Measurements from ENCODE around the gene DGKA.
"Not testable (repeated sequence)": the region's sequence is repeated elsewhere in the genome, so short reads cannot be mapped to it uniquely, and the experiment has no call there.

Gene DGKA

GRCh38 chr12:55983232-55983842 is 52.4 kb downstream of the DGKA start:
- in situ Hi-C loops (cut with MboI; ENCODE audit: low pct_unique_long_range_greater_than_20kb, low sequenced_read_pairs, unreplicated experiment), result no loop called here
- DNase-seq (ENCODE audit: low spot score), result no peak
- TF ChIP-seq CTCF (IDR thresholded peaks at IDR 0.05; ENCODE audit: extremely low read depth, insufficient read depth, missing control alignments), result no peak

GRCh38 chr12:55984861-55985260 is 53.9 kb downstream of the DGKA start:
- in situ Hi-C loops (cut with MboI; ENCODE audit: low pct_unique_long_range_greater_than_20kb, low sequenced_read_pairs, unreplicated experiment), result no loop called here
- no peak for TF ChIP-seq CTCF (IDR thresholded peaks at IDR 0.05; ENCODE audit: extremely low read depth, insufficient read depth, missing control alignments)
- DNase-seq (ENCODE audit: low spot score), result no peak

GRCh38 chr12:55985341-55985740 is 54.4 kb downstream of the DGKA start:
- in situ Hi-C loops (cut with MboI; ENCODE audit: low pct_unique_long_range_greater_than_20kb, low sequenced_read_pairs, unreplicated experiment), result no loop called here

GRCh38 chr12:55985976-55986375 is 55.0 kb downstream of the DGKA start:
- DNase-seq (ENCODE audit: low spot score); in situ Hi-C loops (cut with MboI; ENCODE audit: low pct_unique_long_range_greater_than_20kb, low sequenced_read_pairs, unreplicated experiment): not testable (repeated sequence)

More at GRCh38 chr12:55985341-55985740, 54.4 kb downstream of the DGKA start:
- DNase-seq (ENCODE audit: low spot score), result no peak
- no peak for TF ChIP-seq CTCF (IDR thresholded peaks at IDR 0.05; ENCODE audit: extremely low read depth, insufficient read depth, missing control alignments)

GRCh38 chr12:55991110-55991509 is 60.1 kb downstream of the DGKA start:
- in situ Hi-C loops (cut with MboI; ENCODE audit: low pct_unique_long_range_greater_than_20kb, low sequenced_read_pairs, unreplicated experiment), result no loop called here
- TF ChIP-seq CTCF (IDR thresholded peaks at IDR 0.05; ENCODE audit: extremely low read depth, insufficient read depth, missing control alignments), result no peak
- DNase-seq (ENCODE audit: low spot score), result no peak

GRCh38 chr12:55993230-55993853 is 62.4 kb downstream of the DGKA start:
- in situ Hi-C loops (cut with MboI; ENCODE audit: low pct_unique_long_range_greater_than_20kb, low sequenced_read_pairs, unreplicated experiment), result no loop called here
- DNase-seq (ENCODE audit: low spot score), result no peak
- TF ChIP-seq CTCF (IDR thresholded peaks at IDR 0.05; ENCODE audit: extremely low read depth, insufficient read depth, missing control alignments), result no peak

- no peak for TF ChIP-seq CTCF (IDR thresholded peaks at IDR 0.05; ENCODE audit: extremely low read depth, insufficient read depth, missing control alignments)
- in situ Hi-C loops (cut with MboI; ENCODE audit: low pct_unique_long_range_greater_than_20kb, low sequenced_read_pairs, unreplicated experiment), result no loop called here
- DNase-seq (ENCODE audit: low spot score), result no peak
Measured at GRCh38 chr12:55995366-55995765, 64.4 kb downstream of the DGKA start.

All from GM13977 (cell line).